ENCODE measurements around the gene FRMPD4. TPM values are rescaled to one million over a fixed set of nuclear protein-coding genes. Genes with fewer than 3 reads are reported as not detected.
A peak's percentile ranks its signal among the peaks of the same experiment; 100 is the strongest.

Gene FRMPD4
- total and polyA plus RNA-seq, 10 of the 15 experiments (the other 5 are each of a cell fraction or from before 2014, with no cell fraction given), result not detected

GRCh38 chrX:12443534-12444098, 305.3 kb downstream of the FRMPD4 start (continued):
- TF ChIP-seq JUNB (IDR thresholded peaks at IDR 0.05) (peak; percentile 99), SUPT20H (IDR thresholded peaks at IDR 0.05; ENCODE audit: borderline replicate concordance, control insufficient read depth, low read depth, low read length) (no peak), POU2F2 (IDR thresholded peaks at IDR 0.05; ENCODE audit: borderline replicate concordance, low read depth, low read length) (peak; percentile 71; the same call in 1 of the 3 replicates), CREM (IDR thresholded peaks at IDR 0.05; ENCODE audit: low read depth) (peak; percentile 88), CTCF (IDR thresholded peaks at IDR 0.05 in 2 of 3, conservative IDR thresholded peaks at IDR 0.05 in 1 of 3; ENCODE audit: control insufficient read depth in 2 of 3, extremely low read depth in 1 of 3, insufficient read depth in 1 of 3, low read depth in 3 of 3, low read length in 3 of 3) (no peak), CEBPZ (IDR thresholded peaks at IDR 0.05; ENCODE audit: low read depth, low read length) (no peak), BRCA1 (IDR thresholded peaks at IDR 0.05; ENCODE audit: low read depth, low read length) (no peak), REST (IDR thresholded peaks at IDR 0.05; ENCODE audit: low read depth, low read length) (no peak), SIN3A (IDR thresholded peaks at IDR 0.05; ENCODE audit: low read depth, low read length) (no peak), NR2C2 (IDR thresholded peaks at IDR 0.05; ENCODE audit: borderline replicate concordance, control insufficient read depth, insufficient read length, low read depth) (no peak), TAF1 (IDR thresholded peaks at IDR 0.05; ENCODE audit: borderline replicate concordance, low read depth, low read length) (no peak), PAX8 (IDR thresholded peaks at IDR 0.05) (no peak), ZBTB40 (IDR thresholded peaks at IDR 0.05; ENCODE audit: borderline replicate concordance) (no peak), PAX5 (IDR thresholded peaks at IDR 0.05; ENCODE audit: borderline replicate concordance, low read depth, low read length) (peak; percentile 87)

Measured in GM12878 (cell line).